ENCODE results near the gene TRAP1.

The TRAP1 gene

GRCh38 chr16:3674513-3675295 is 42.6 kb downstream of the TRAP1 start:
- TF ChIP-seq CTCF (IDR thresholded peaks at IDR 0.05) = no peak
- DNase-seq (ENCODE audit: low spot score) = no peak

GRCh38 chr16:3673676-3674377 is 43.5 kb downstream of the TRAP1 start:
- no peak for TF ChIP-seq CTCF (IDR thresholded peaks at IDR 0.05)
- no peak for DNase-seq (ENCODE audit: low spot score)
- Histone ChIP-seq H3K4me3 (no peak overlapping the region), H3K27ac (no peak overlapping the region)

More at GRCh38 chr16:3674513-3675295, 42.6 kb downstream of the TRAP1 start:
- Histone ChIP-seq H3K4me3 (no peak overlapping the region), H3K27ac (no peak overlapping the region)

GRCh38 chr16:3673201-3673600 is 44.1 kb downstream of the TRAP1 start:
- no peak for DNase-seq (ENCODE audit: low spot score)
- no peak overlapping the region for H3K4me3 ChIP-seq
- no peak overlapping the region for H3K27ac ChIP-seq
- TF ChIP-seq CTCF (IDR thresholded peaks at IDR 0.05) = no peak

GRCh38 chr16:3672571-3673041 is 44.7 kb downstream of the TRAP1 start:
- no peak for TF ChIP-seq CTCF (IDR thresholded peaks at IDR 0.05)

GRCh38 chr16:3671424-3671823 is 45.9 kb downstream of the TRAP1 start:
- H3K27ac ChIP-seq = no peak overlapping the region
- TF ChIP-seq CTCF (IDR thresholded peaks at IDR 0.05) = no peak
- no peak for DNase-seq (ENCODE audit: low spot score)
- H3K4me3 ChIP-seq = no peak overlapping the region

More at GRCh38 chr16:3672571-3673041, 44.7 kb downstream of the TRAP1 start:
- Histone ChIP-seq H3K27ac (no peak overlapping the region), H3K4me3 (no peak overlapping the region)
- DNase-seq (ENCODE audit: low spot score) = no peak

GRCh38 chr16:3670711-3671110 is 46.6 kb downstream of the TRAP1 start:
- H3K4me3 ChIP-seq = no peak overlapping the region
- H3K27ac ChIP-seq = no peak overlapping the region
- no peak for TF ChIP-seq CTCF (IDR thresholded peaks at IDR 0.05)
- no peak for DNase-seq (ENCODE audit: low spot score)
